Activated effector memory CD4-positive, alpha-beta T cell treated with anti-CD3 and anti-CD28 coated beads, Interleukin-2, amount 50 U/mL, for 16 hours (primary cell): Measurements from ENCODE around the gene CDK1.

Experiments
- DNase-seq: peaks from one replicate; pipeline ENCODE4 v3.0.0-alpha.2; 2020

Gene CDK1

GRCh38 chr10:60778971-60779796 lies 906 bp downstream of the CDK1 start:
- no peak for DNase-seq

DNA sequence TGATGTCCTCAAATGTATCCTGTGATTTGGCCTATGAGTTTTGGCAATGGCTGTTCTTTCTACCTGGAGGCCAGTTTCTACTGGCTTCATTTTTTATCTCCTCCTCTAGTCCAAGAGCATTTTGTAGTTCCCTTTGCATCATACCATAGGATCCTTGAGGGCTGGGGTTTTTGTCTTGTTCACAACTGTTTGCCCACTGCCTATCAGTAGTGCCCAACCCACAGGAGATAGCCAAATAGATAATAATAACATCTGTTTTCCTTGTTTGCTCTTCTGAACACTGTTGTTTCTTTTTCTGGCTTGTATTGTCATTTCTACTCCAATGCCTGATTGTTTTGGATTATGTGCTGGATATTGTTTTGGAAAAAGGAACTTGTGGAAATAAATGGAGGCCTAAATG lies 3.4 kb downstream of the CDK1 start:
- DNase-seq, result no peak

- no peak for DNase-seq
These were observed 6.4 kb downstream of the CDK1 start for GRCh38 chr10:60784641-60785040.

- no peak for DNase-seq
These were observed 10.3 kb downstream of the CDK1 start for GRCh38 chr10:60788544-60788943.

GRCh38 chr10:60789340-60789739 lies 11.1 kb downstream of the CDK1 start:
- DNase-seq, result no peak

DNA sequence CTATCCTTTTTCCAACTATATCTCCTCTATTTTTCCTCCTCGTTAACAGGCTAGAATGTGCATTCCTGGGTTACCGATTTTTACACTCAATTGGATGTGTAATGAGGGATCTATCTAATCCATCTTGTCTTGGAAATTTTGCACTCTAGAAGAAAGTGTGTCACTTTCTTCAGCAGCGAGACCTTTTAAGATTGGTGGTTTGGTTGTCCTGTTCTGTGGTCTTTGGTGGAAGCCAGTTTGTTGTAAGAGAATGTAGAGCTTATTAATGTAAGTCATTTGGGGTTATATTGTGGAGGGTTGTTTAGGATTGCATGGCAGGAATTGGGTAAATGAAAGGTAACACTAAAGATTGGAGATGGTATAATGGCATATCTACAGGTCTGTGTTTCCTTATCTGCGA lies 16.7 kb downstream of the CDK1 start:
- no peak for DNase-seq

- no peak for DNase-seq
These were observed 17.4 kb downstream of the CDK1 start for GRCh38 chr10:60795465-60796202.

DNA sequence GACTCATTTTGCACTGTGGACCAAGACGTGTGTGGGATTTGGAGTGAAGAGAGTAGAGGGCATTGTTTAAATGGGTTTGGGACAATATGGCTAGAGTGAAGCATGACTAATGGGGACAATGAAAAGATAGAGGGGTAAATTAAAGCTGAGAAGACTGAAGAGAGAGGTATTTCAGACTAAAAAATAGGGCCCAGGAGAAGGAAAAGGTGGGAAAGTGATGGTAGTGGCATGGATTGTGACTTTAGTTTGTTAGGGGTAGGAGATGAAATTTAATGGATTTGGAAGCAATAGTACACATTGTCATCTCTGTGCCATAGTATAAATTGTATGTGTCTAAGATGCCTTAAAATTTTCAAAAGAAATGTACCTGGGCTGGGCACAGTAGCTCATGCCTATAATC lies 18.2 kb downstream of the CDK1 start:
- no peak for DNase-seq

DNA sequence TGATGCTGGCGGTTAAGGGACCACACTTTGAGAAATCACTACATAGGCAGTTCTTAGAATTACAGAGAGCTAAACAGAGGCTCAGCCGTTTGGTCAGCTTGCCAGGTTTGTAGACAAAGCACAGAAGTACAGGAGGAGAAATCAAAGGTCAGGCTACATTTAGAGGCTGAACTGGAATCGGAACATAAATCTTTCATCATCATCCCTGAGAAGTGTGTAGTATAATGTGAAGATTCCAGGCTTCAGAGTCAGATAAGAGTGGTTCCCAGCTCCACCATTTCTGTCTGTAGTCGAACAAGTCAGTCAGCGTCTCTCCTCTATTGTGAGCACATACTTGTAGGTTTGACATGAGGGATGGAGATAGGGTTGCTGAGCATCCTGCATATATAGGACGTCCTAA lies 18.9 kb downstream of the CDK1 start:
- DNase-seq, result no peak

DNA sequence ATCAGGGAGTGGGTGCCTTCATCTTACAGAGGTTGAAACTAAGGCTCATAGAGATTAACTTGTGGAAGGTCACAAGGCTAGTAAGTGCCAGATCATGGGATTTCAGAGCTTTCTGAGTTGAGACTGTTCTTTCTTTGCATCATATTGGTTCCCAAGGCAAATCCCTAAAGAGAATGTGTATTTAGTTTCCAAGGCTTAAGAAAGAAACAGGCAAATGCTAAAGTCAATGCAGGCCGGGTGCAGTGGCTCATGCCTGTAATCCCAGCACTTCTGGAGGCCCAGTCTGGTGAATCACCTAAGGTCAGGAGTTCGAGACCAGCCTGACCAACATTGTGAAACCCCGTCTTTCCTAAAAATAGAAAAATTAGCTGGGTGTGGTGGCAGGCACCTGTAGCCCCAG lies 19.8 kb downstream of the CDK1 start:
- no peak for DNase-seq

DNA sequence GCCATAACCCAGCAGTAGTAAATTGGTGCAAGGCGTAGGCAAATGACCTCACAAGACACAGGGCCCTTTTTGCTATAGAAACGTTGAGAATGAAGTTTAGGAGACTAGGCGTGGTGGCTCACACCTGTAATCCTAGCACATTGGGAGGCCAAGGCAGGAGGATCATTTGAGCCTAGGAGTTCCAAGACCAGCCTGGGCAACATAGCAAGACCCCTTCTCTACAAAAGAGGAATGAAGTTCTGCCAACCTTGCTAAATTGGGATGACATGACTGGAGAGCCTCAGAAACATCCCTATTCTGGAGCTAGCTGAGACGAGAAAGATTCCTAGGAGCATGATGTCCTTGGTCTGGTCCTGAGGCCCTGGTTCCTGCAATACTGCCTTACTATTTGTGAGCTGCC lies 20.6 kb downstream of the CDK1 start:
- no peak for DNase-seq

GRCh38 chr10:60799971-60800650 lies 21.8 kb downstream of the CDK1 start:
- DNase-seq, result no peak

DNA sequence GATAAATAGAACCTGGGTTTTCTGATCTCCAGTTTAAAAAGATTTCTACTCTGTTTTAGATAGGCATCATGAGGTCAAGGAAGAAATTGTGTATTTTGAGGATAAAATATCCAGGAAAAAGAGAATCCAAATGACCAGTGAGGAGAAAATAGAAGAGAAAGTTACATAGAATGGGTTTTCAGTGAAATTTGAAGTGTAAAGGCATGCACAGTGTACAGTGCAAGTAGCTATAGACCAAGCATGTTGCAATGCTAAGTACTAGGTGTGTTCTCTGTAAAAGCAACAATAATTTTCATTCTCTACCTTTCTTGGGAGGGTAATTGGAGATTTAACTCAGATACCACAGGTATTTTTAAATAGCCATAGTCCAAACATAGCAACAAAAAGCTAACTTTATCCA lies 22.6 kb downstream of the CDK1 start:
- no peak for DNase-seq

- no peak for DNase-seq
These were observed 23.2 kb downstream of the CDK1 start for GRCh38 chr10:60801522-60801921.

DNA sequence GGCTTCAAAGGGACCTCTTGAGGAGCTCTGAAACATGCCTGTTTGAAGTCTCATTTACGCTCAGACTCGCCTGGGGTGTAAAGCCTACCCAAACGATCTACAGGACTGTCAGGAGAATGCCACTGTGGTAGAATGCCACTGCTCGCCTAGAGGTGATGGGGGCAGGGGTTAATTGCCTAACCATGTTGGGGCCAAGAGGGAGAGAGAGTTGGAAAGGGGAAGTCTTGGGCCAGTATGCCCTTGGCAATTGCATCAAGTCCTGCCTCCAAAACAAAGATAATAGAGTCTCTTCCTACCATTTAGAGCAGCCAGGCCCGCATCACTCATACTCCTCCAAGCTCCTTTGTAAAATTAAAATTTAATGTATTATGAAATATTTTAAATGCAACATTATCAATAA lies 25.2 kb downstream of the CDK1 start:
- no peak for DNase-seq

GRCh38 chr10:60803865-60804264 lies 25.6 kb downstream of the CDK1 start:
- no peak for DNase-seq

DNA sequence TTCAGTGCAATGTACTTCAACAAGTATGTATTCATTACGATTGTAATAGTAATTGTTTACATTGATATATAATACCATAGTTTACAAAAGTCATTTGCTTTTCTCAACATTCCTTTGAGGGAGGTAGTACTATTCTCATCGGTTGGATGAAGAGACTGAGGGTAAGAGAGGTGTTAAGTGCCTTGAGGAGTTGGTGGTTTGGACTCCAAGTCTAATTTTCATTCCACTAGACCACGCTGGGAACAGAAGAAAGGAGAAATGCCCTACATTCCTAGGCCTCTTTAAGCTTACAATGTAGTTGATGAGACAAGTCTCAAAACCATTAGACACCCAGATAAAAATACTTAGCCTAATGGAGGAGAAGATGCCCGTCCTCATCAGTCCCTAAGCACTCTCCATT lies 28.6 kb downstream of the CDK1 start:
- no peak for DNase-seq

DNA sequence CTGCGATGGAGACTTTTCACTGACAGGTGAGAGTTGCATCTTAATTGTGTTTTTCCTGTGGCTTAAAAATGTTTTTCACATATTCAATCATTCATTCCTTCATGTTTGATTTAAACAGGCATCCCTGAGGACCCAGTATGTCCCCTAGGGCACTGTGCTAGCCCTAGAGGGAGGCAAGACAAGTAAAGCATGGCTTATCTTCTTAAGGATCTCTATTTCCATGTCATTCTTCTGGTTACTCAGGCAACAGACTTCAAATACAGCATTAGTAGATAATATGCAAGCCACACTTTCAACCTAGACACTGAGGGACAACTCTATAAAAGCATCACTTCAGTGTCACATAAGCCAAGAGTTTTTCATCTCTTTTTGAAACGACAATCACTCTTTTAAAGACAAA lies 29.2 kb downstream of the CDK1 start:
- no peak for DNase-seq

GRCh38 chr10:60808036-60808435 lies 29.8 kb downstream of the CDK1 start:
- no peak for DNase-seq

- DNase-seq, result no peak
These were observed 30.9 kb downstream of the CDK1 start for GRCh38 chr10:60809157-60809556.

- no peak for DNase-seq
These were observed 32.3 kb downstream of the CDK1 start for GRCh38 chr10:60810437-60811182.

GRCh38 chr10:60816628-60817397 lies 38.5 kb downstream of the CDK1 start:
- DNase-seq, result no peak
